PC-3 (cell line): ENCODE data around the gene RRM2. TPM values are rescaled to one million over a fixed set of nuclear protein-coding genes. Genes with fewer than 3 reads are reported as not detected.
A peak's percentile ranks its signal among the peaks of the same experiment; 100 is the strongest.

Experiments used
- ATAC-seq: fragments of 200-7000 bp; cut with Tn5 transposase; 2 replicates; pipeline ENCODE4 v1.9.1; 2020; ENCODE audit warnings: mild to moderate bottlenecking, moderate library complexity
- BruUV-seq: library from RNA; stranded (reverse); fragments of 400-500 nt; replicated peaks from 2 replicates; lab custom pipeline; 2021; lab: Mats Ljungman, UMichigan
- CTCF ChIA-PET: fragments of 300-600 bp; sonication (Branson Sonifier 250); formaldehyde crosslinking; loops from one replicate; lab custom pipeline; 2022; ENCODE audit warnings: antibody characterized with exemption; lab: Charles Lee
- POLR2A ChIA-PET: fragments of 300-600 bp; sonication (Branson Sonifier 250); formaldehyde crosslinking; loops from one replicate; lab custom pipeline; 2022; ENCODE audit warnings: antibody characterized with exemption; ENCODE audit not compliant: unreplicated experiment; lab: Charles Lee
- DNase-seq: peaks from one replicate; pipeline ENCODE4 v3.0.0-alpha.2; 2015
- H2AFZ ChIP-seq: fragments of 300-600 bp; sonication (generic); 2 replicates; pipeline ENCODE4 v1.6.0; 2016; ENCODE audit warnings: antibody characterized with exemption, low read length
- H3F3A ChIP-seq: fragments of 300-600 bp; sonication (generic); one replicate; pipeline ENCODE4 v1.6.0; 2017; ENCODE audit warnings: antibody characterized with exemption, low read length, control low read depth, mild to moderate bottlenecking; ENCODE audit not compliant: unreplicated experiment
- H3K27ac ChIP-seq: fragments of 300-600 bp; sonication (generic); 2 replicates; pipeline ENCODE4 v1.5.1; 2016; ENCODE audit warnings: mild to moderate bottlenecking, low read length
- H3K27me3 ChIP-seq: fragments of 300-600 bp; sonication (generic); 2 replicates; pipeline ENCODE4 v1.6.1; 2016; ENCODE audit warnings: low read length, mixed read lengths
- H3K36me3 ChIP-seq: fragments of 300-600 bp; sonication (generic); 2 replicates; pipeline ENCODE4 v1.6.1; 2016; ENCODE audit warnings: low read depth, mixed run types, low read length, mixed read lengths
- H3K4me1 ChIP-seq: fragments of 300-600 bp; sonication (generic); 2 replicates; pipeline ENCODE4 v1.5.1; 2016; ENCODE audit warnings: low read length; ENCODE audit not compliant: insufficient read depth
- H3K4me2 ChIP-seq: fragments of 300-600 bp; sonication (generic); 2 replicates; pipeline ENCODE4 v1.6.0; 2016; ENCODE audit warnings: low read length
- H3K4me3 ChIP-seq: fragments of 300-600 bp; sonication (generic); 2 replicates; pipeline ENCODE4 v1.5.1; 2016; ENCODE audit warnings: mild to moderate bottlenecking, low read length, mixed read lengths
- H3K79me2 ChIP-seq: fragments of 300-600 bp; sonication (generic); 2 replicates; pipeline ENCODE4 v1.6.1; 2017; ENCODE audit warnings: low read length, mixed read lengths
- H3K9ac ChIP-seq: fragments of 300-600 bp; sonication (generic); 2 replicates; pipeline ENCODE4 v1.6.0; 2016; ENCODE audit warnings: mild to moderate bottlenecking, low read length
- H3K9me2 ChIP-seq: fragments of 300-600 bp; sonication (generic); replicated peaks from 2 replicates; pipeline ENCODE4 v1.6.1; 2016; ENCODE audit warnings: mixed run types, low read length, mixed read lengths
- H3K9me3 ChIP-seq: fragments of 300-600 bp; sonication (generic); 2 replicates; pipeline ENCODE4 v1.6.1; 2016; ENCODE audit warnings: low read length, mixed read lengths
- H4K20me1 ChIP-seq: fragments of 300-600 bp; sonication (generic); 2 replicates; pipeline ENCODE4 v1.6.1; 2016; ENCODE audit warnings: low read length, mixed read lengths
- EZH2 ChIP-seq: fragments of 300-600 bp; sonication (generic); IDR thresholded peaks from one replicate; pipeline ENCODE4 v1.6.1; 2017; ENCODE audit warnings: antibody characterized with exemption, mild to moderate bottlenecking, low read length; ENCODE audit not compliant: unreplicated experiment
- EZH2phosphoT487 ChIP-seq: fragments of 300-600 bp; sonication (generic); IDR thresholded peaks from 2 replicates; pipeline ENCODE4 v1.6.1; 2018; ENCODE audit warnings: mild to moderate bottlenecking, antibody characterized with exemption, low read length, borderline replicate concordance
- intact Hi-C: fragments of 100-400 bp; cut with micrococcal nuclease; formaldehyde crosslinking; loops from 2 replicates; pipeline ENCODE4 v1.9.0; 2023
- total RNA-seq: library from RNA; depleted of rRNA; stranded (reverse); fragments of >200 nt; gene quantifications from 2 replicates; pipeline ENCODE4 v1.2.3, GENCODE V29; 2014
- TF ChIP-seq, protein P1 (sequence below): fragments of 300-600 bp; sonication (generic); conservative IDR thresholded peaks from 2 replicates; pipeline ENCODE4 v1.5.1; 2017; ENCODE audit warnings: antibody characterized with exemption, low read depth, mild to moderate bottlenecking, low read length

Gene RRM2
- total RNA-seq, 1 experiment from 2014 or later = 282 TPM

DNA sequence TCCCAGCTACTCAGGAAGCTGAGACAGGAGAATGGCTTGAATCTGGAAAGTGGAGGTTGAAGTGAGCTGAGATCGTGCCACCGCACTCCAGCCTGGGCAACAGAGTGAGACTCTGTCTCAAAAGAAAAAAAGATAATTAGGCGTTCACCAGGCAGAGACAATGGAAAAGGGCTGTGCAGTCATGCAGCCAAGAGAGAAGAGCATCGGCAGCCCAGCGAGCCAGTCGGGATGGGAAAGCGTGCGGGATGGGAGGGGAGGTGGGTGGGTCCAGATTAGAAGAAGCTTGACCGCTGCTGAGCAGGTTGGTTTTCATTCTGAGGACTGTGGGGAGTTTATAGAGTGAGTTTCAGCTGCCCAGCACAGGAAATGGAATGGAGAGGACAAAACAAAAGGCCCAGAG lies 27.4 kb upstream of the RRM2 start:
- no peaks in the 10 kb centered on the region for H3K79me2 ChIP-seq
- no peak overlapping the region for H3K4me3 ChIP-seq
- intact Hi-C loops = no loop called here
- TF ChIP-seq, protein P1, sequence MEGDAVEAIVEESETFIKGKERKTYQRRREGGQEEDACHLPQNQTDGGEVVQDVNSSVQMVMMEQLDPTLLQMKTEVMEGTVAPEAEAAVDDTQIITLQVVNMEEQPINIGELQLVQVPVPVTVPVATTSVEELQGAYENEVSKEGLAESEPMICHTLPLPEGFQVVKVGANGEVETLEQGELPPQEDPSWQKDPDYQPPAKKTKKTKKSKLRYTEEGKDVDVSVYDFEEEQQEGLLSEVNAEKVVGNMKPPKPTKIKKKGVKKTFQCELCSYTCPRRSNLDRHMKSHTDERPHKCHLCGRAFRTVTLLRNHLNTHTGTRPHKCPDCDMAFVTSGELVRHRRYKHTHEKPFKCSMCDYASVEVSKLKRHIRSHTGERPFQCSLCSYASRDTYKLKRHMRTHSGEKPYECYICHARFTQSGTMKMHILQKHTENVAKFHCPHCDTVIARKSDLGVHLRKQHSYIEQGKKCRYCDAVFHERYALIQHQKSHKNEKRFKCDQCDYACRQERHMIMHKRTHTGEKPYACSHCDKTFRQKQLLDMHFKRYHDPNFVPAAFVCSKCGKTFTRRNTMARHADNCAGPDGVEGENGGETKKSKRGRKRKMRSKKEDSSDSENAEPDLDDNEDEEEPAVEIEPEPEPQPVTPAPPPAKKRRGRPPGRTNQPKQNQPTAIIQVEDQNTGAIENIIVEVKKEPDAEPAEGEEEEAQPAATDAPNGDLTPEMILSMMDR = no peak
- H3K4me1 ChIP-seq = no peaks in the 10 kb centered on the region
- DNase-seq = no peak
- CTCF ChIA-PET = no interaction called here
- no peaks in the 10 kb centered on the region for H4K20me1 ChIP-seq
- ATAC-seq = no peak
- no peaks in the 10 kb centered on the region for H3K27me3 ChIP-seq
- no TSS peak for BruUV-seq
- H2AFZ ChIP-seq = no peak overlapping the region
- no peak overlapping the region for H3K9ac ChIP-seq
- POLR2A ChIA-PET = no interaction called here
- H3K4me2 ChIP-seq = no peak overlapping the region
- H3K9me3 ChIP-seq = no peaks in the 10 kb centered on the region
- H3F3A ChIP-seq = no peaks in the 10 kb centered on the region
- no peak overlapping the region for H3K27ac ChIP-seq
- no peaks in the 10 kb centered on the region for H3K9me2 ChIP-seq
- H3K36me3 ChIP-seq = no peaks in the 10 kb centered on the region

DNA sequence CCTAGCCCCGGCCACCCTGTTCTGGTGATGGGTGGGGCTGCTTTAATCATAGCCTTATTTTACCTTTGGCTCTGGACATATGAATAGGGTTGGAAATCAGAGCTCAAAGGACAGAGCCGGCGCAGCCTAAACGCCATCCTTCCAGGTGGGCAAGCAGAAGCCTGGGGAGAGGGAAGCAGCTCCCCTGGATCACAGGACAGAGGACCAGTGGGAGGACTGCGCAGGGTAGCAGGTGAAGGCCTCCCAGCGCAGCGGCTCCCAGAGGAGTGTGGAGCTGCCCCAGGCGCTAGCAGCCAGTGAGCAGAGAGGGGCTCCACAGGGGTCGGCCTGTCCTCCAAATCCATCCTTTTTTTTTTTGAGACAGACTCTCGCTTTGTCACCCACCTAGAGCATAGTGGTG lies 25.9 kb upstream of the RRM2 start:
- H3K9ac ChIP-seq = no peak overlapping the region
- no peak overlapping the region for H3K4me3 ChIP-seq
- H3K4me2 ChIP-seq = no peak overlapping the region
- H3K9me3 ChIP-seq = no peaks in the 10 kb centered on the region
- DNase-seq = no peak
- H3K27ac ChIP-seq = no peak overlapping the region
- no peak for ATAC-seq
- no peaks in the 10 kb centered on the region for H3F3A ChIP-seq
- H4K20me1 ChIP-seq = no peaks in the 10 kb centered on the region
- H2AFZ ChIP-seq = no peak overlapping the region
- no TSS peak for BruUV-seq
- H3K9me2 ChIP-seq = no peaks in the 10 kb centered on the region
- H3K79me2 ChIP-seq = no peaks in the 10 kb centered on the region
- POLR2A ChIA-PET = interaction anchor here (0.8 kb wide), 1 partner anchor 24 kb away, joined by 14 read pairs; no protein-coding TSS in a partner anchor
- H3K27me3 ChIP-seq = no peaks in the 10 kb centered on the region
- CTCF ChIA-PET = interaction anchor here (0.6 to 2.6 kb wide), 12 partner anchors 11 to 341 kb away, joined by 3 to 86 read pairs (median 3); no protein-coding TSS in a partner anchor
- no peaks in the 10 kb centered on the region for H3K4me1 ChIP-seq
- H3K36me3 ChIP-seq = no peaks in the 10 kb centered on the region
- intact Hi-C loops = loop anchor here (1.0 kb wide), 1 partner anchor 24 kb away; no protein-coding TSS in a partner anchor
- no peak for TF ChIP-seq EZH2phosphoT487
- TF ChIP-seq, protein P1 = no peak
- TF ChIP-seq EZH2 = no peak

DNA sequence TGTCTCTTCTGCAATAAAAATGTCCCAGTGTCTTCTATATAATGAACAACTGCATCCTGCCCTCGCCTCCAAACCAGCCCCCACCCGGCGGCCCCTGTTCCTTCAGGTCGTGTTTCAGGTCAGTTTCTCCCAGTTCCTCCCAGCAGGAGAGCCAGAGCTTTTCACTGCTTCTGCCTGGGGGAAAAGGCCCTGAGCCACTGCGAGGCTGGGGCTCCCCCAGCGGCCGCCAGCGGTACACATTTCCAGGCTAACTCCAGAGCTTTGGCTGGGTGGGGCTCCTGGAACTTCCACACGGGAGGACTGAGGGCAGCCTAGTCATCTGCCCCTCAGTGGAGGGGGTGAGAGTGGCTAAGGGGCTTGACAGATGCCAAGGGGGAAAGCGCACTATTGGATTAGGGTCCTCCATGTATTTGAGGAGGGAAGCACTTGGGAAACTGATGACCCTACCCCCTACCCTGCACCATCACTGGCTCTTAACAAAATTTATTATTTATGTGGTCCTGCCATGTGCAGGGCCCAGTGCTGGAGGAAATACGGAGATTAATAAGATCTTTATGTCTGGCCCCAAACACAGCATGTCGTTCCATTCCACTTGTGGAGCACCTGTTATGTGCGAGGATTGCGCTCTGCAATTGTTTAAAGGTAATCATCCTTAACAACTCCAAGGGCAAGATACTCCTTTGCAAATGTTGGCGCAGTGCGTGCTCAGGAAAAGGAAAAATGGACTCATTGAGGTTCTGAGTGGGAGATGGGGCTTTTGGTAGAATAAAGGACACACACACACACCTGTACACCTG lies 25.0 kb upstream of the RRM2 start:
- no peak for TF ChIP-seq EZH2phosphoT487
- TF ChIP-seq, protein P1 = peak; percentile 89
- no peaks in the 10 kb centered on the region for H3K36me3 ChIP-seq
- no peaks in the 10 kb centered on the region for H3K79me2 ChIP-seq
- ChIA-PET CTCF (interaction anchor here (0.6 to 2.6 kb wide), 14 partner anchors 12 to 340 kb away, joined by 3 to 86 read pairs (median 3); no protein-coding TSS in a partner anchor), POLR2A (interaction anchor here (0.6 to 0.8 kb wide), 3 partner anchors 25 to 366 kb away, joined by 3 to 14 read pairs (median 3); no protein-coding TSS in a partner anchor)
- H3K9me3 ChIP-seq = no peaks in the 10 kb centered on the region
- H3K9ac ChIP-seq = no peak overlapping the region
- no peaks in the 10 kb centered on the region for H3K4me1 ChIP-seq
- no peak overlapping the region for H2AFZ ChIP-seq
- H3K4me3 ChIP-seq = no peak overlapping the region
- H4K20me1 ChIP-seq = no peaks in the 10 kb centered on the region
- H3K4me2 ChIP-seq = no peak overlapping the region
- peak; percentile 77 for DNase-seq
- intact Hi-C loops = loop anchor here (1.0 kb wide), 1 partner anchor 25 kb away; no protein-coding TSS in a partner anchor
- H3K27ac ChIP-seq = no peak overlapping the region
- BruUV-seq = no TSS peak
- H3K27me3 ChIP-seq = no peaks in the 10 kb centered on the region
- ATAC-seq = peak; percentile 99
- no peaks in the 10 kb centered on the region for H3K9me2 ChIP-seq
- H3F3A ChIP-seq = no peaks in the 10 kb centered on the region
